ENCODE data around the gene TSPEAR. TPM values are rescaled to one million over a fixed set of nuclear protein-coding genes. Genes with fewer than 3 reads are reported as not detected.

TSPEAR gene
- total RNA-seq, 2 experiments from 2014 or later: not detected

- ATAC-seq (ENCODE audit: poor library complexity) (no peak), DNase-seq (no peak)
- no peak overlapping the region for H3K27ac ChIP-seq (ENCODE audit: low read depth in 1 of 2, low read length in 2 of 2)
- H3K27me3 ChIP-seq (ENCODE audit: control insufficient read depth in 1 of 2, insufficient read depth in 2 of 2, low read length in 2 of 2): peaks cover 0 to 2% of the 10 kb centered on the region in 2 experiments
- Mint-ChIP-seq H3K4me1 (ENCODE audit: low read depth) (no peaks in the 10 kb centered on the region), H3K4me3 (no peak overlapping the region), H3K27ac (no peak overlapping the region), H3K36me3 (ENCODE audit: low read depth) (no peaks in the 10 kb centered on the region), H3K27me3 (no peaks in the 10 kb centered on the region), H3K9me3 (no peaks in the 10 kb centered on the region)
- intact Hi-C loops (cut with DNase I, micrococcal nuclease): no loop called here
- no peak for TF ChIP-seq CTCF (IDR thresholded peaks at IDR 0.05)
- ChIA-PET POLR2A (no interaction called here), CTCF (no interaction called here)
- H3K9me3 ChIP-seq (ENCODE audit: control insufficient read depth in 1 of 2, insufficient read depth in 1 of 2, low read length in 2 of 2): peaks cover 0 to 13% of the 10 kb centered on the region in 2 experiments
- no peak overlapping the region for H3K4me3 ChIP-seq (ENCODE audit: low read length)
- no peaks in the 10 kb centered on the region for H3K4me1 ChIP-seq (ENCODE audit: insufficient read depth, low read length)
- no peaks in the 10 kb centered on the region for H3K36me3 ChIP-seq (ENCODE audit: insufficient read depth, low read length)
These were observed 175.4 kb downstream of the TSPEAR start for GRCh38 chr21:44535963-44536362.

GRCh38 chr21:44534688-44535087, 176.7 kb downstream of the TSPEAR start:
- H3K36me3 ChIP-seq (ENCODE audit: insufficient read depth, low read length): no peaks in the 10 kb centered on the region
- CTCF ChIA-PET: no interaction called here
- POLR2A ChIA-PET: no interaction called here
- Mint-ChIP-seq H3K27ac (no peak overlapping the region), H3K4me3 (no peak overlapping the region), H3K9me3 (no peaks in the 10 kb centered on the region), H3K27me3 (no peaks in the 10 kb centered on the region), H3K36me3 (ENCODE audit: low read depth) (no peaks in the 10 kb centered on the region), H3K4me1 (ENCODE audit: low read depth) (no peaks in the 10 kb centered on the region)
- no peak for TF ChIP-seq CTCF (IDR thresholded peaks at IDR 0.05)
- no peak for ATAC-seq (ENCODE audit: poor library complexity)
- no peak overlapping the region for H3K27ac ChIP-seq (ENCODE audit: low read depth in 1 of 2, low read length in 2 of 2)
- intact Hi-C loops (cut with DNase I, micrococcal nuclease): no loop called here
- H3K4me1 ChIP-seq (ENCODE audit: insufficient read depth, low read length): no peaks in the 10 kb centered on the region
- H3K27me3 ChIP-seq (ENCODE audit: control insufficient read depth in 1 of 2, insufficient read depth in 2 of 2, low read length in 2 of 2): peaks cover 0 to 2% of the 10 kb centered on the region in 2 experiments
- no peak for DNase-seq
- H3K4me3 ChIP-seq (ENCODE audit: low read length): no peak overlapping the region
- peaks cover 0 to 4% of the 10 kb centered on the region in 2 experiments for H3K9me3 ChIP-seq (ENCODE audit: control insufficient read depth in 1 of 2, insufficient read depth in 1 of 2, low read length in 2 of 2)

- H3K27ac Mint-ChIP-seq: no peak overlapping the region
- Histone ChIP-seq H3K4me3 (ENCODE audit: low read length) (no peak overlapping the region), H3K27me3 (ENCODE audit: control insufficient read depth in 1 of 2, insufficient read depth in 2 of 2, low read length in 2 of 2) (peaks cover 0 to 2% of the 10 kb centered on the region in 2 experiments), H3K9me3 (ENCODE audit: control insufficient read depth in 1 of 2, insufficient read depth in 1 of 2, low read length in 2 of 2) (peaks cover 0 to 4% of the 10 kb centered on the region in 2 experiments), H3K4me1 (ENCODE audit: insufficient read depth, low read length) (no peaks in the 10 kb centered on the region), H3K27ac (ENCODE audit: low read depth in 1 of 2, low read length in 2 of 2) (no peak overlapping the region), H3K36me3 (ENCODE audit: insufficient read depth, low read length) (no peaks in the 10 kb centered on the region)
- H3K9me3 Mint-ChIP-seq: no peaks in the 10 kb centered on the region
- H3K27me3 Mint-ChIP-seq: no peaks in the 10 kb centered on the region
- DNase-seq (no peak), ATAC-seq (ENCODE audit: poor library complexity) (no peak)
- H3K36me3 Mint-ChIP-seq (ENCODE audit: low read depth): no peaks in the 10 kb centered on the region
- CTCF ChIA-PET: no interaction called here
- no peak overlapping the region for H3K4me3 Mint-ChIP-seq
- POLR2A ChIA-PET: no interaction called here
- intact Hi-C loops (cut with DNase I, micrococcal nuclease): no loop called here
- TF ChIP-seq CTCF (IDR thresholded peaks at IDR 0.05): no peak
- no peaks in the 10 kb centered on the region for H3K4me1 Mint-ChIP-seq (ENCODE audit: low read depth)
These were observed 177.3 kb downstream of the TSPEAR start for GRCh38 chr21:44533891-44534627.
